HEK293 (cell line): ENCODE measurements around the gene ADGRL1.

Source experiments
- MEIS1 ChIP-seq: sonication (generic); formaldehyde crosslinking; IDR thresholded peaks from 2 replicates; pipeline ENCODE4 v1.8.1; 2022; ENCODE audit warnings: missing genetic modification reagents, mild to moderate bottlenecking, borderline replicate concordance
- TF ChIP-seq, protein P1 (sequence below): fragments of 450-650 bp; formaldehyde crosslinking; IDR thresholded peaks from 2 replicates; pipeline ENCODE4 v1.5.1; 2017; ENCODE audit warnings: missing biosample characterization, missing genetic modification characterization

DNA sequence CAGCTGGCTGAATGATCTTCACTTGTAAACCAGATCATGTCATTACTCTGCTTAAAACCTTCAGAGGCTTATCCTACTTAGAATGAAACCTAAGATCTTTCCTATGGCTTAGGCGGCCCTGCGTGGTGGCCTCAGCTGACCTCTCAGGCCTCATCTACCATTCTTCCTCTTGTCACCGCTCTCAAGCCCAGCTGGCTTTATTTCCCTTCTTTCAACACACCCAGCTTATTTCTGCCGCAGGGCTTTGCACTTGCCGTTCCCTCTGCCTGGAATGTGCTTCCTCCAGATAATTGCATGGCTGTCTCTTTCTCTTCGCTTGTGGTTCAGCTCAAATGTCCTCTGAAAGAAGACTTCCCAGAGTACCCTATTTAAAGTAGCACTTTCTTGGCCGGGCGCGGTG lies 66.0 kb downstream of the ADGRL1 start:
- TF ChIP-seq, protein P1, sequence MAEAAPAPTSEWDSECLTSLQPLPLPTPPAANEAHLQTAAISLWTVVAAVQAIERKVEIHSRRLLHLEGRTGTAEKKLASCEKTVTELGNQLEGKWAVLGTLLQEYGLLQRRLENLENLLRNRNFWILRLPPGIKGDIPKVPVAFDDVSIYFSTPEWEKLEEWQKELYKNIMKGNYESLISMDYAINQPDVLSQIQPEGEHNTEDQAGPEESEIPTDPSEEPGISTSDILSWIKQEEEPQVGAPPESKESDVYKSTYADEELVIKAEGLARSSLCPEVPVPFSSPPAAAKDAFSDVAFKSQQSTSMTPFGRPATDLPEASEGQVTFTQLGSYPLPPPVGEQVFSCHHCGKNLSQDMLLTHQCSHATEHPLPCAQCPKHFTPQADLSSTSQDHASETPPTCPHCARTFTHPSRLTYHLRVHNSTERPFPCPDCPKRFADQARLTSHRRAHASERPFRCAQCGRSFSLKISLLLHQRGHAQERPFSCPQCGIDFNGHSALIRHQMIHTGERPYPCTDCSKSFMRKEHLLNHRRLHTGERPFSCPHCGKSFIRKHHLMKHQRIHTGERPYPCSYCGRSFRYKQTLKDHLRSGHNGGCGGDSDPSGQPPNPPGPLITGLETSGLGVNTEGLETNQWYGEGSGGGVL (tag by site-specific recombination) = no peak
- no peak for TF ChIP-seq MEIS1 (CRISPR knock-in tag)
